ENCODE results near the gene BCL2L2.

The BCL2L2 gene

GRCh38 chr14:23316300-23316699 is 9.7 kb downstream of the BCL2L2 start:
- TF ChIP-seq CTCF (IDR thresholded peaks at IDR 0.05; ENCODE audit: low read depth, low read length): no peak
- Histone ChIP-seq H3K9me3 (no peaks in the 10 kb centered on the region), H3K4me1 (peaks cover 3% of the 10 kb centered on the region; the same call in 1 of the 2 replicates), H3K36me3 (no peaks in the 10 kb centered on the region; the same call in 1 of the 2 replicates), H3K27me3 (no peaks in the 10 kb centered on the region), H3K4me3 (ENCODE audit: low read depth, low read length) (no peak overlapping the region)
- no peak for DNase-seq

GRCh38 chr14:23319746-23320583 is 13.3 kb downstream of the BCL2L2 start:
- peak overlapping the region; percentile 55 for H3K4me3 ChIP-seq (ENCODE audit: low read depth, low read length)
- H3K36me3 ChIP-seq: peaks cover 25% of the 10 kb centered on the region
- DNase-seq: no peak
- H3K27me3 ChIP-seq: no peaks in the 10 kb centered on the region
- TF ChIP-seq CTCF (IDR thresholded peaks at IDR 0.05; ENCODE audit: low read depth, low read length): no peak
- peaks cover 3% of the 10 kb centered on the region; the same call in 1 of the 2 replicates for H3K4me1 ChIP-seq
- no peaks in the 10 kb centered on the region; the same call in 1 of the 2 replicates for H3K9me3 ChIP-seq

GRCh38 chr14:23320584-23321571 is 14.2 kb downstream of the BCL2L2 start, which contains the start of gene PABPN1:
Gene PABPN1, plus strand, starts transcription at chr14:23321457. Its CDS starts 13 bp downstream, at chr14:23321470.
- no peaks in the 10 kb centered on the region; the same call in 1 of the 2 replicates for H3K9me3 ChIP-seq
- peak within 1 kb of the TSS; percentile 100 for H3K4me3 ChIP-seq (ENCODE audit: low read depth, low read length)
- H3K4me1 ChIP-seq: peaks cover 3% of the 10 kb centered on the region; the same call in 1 of the 2 replicates
- DNase-seq: peak; percentile 98
- no peak for TF ChIP-seq CTCF (IDR thresholded peaks at IDR 0.05; ENCODE audit: low read depth, low read length)
- no peaks in the 10 kb centered on the region for H3K27me3 ChIP-seq
- H3K36me3 ChIP-seq: peaks cover 25% of the 10 kb centered on the region

GRCh38 chr14:23321572-23322547 is 15.2 kb downstream of the BCL2L2 start:
- H3K4me3 ChIP-seq (ENCODE audit: low read depth, low read length): peak overlapping the region; percentile 100
- no peak for TF ChIP-seq CTCF (IDR thresholded peaks at IDR 0.05; ENCODE audit: low read depth, low read length)
- no peaks in the 10 kb centered on the region for H3K27me3 ChIP-seq
- H3K9me3 ChIP-seq: no peaks in the 10 kb centered on the region; the same call in 1 of the 2 replicates
- peaks cover 25% of the 10 kb centered on the region for H3K36me3 ChIP-seq
- peak; percentile 43 for DNase-seq
- peaks cover 3% of the 10 kb centered on the region; the same call in 1 of the 2 replicates for H3K4me1 ChIP-seq

Data from BE2C (cell line).